Measurements from ENCODE around the gene WDR41.

DNA sequence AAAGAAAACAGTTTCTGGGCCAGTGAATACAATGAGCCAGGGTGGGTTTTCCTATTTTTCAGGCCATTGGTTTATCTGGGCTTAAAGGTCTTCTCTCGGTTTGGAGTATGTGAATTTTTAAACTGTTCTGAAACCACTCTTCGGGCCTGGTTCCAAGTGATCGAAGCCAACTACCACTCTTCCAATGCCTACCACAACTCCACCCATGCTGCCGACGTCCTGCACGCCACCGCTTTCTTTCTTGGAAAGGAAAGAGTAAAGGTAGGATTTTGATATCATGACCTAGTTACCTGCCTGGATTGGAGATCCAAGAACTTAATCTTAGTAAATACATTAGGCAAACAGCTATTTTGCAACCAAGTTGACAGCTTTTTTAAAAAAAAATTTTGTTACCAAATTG is 79.1 kb downstream of the WDR41 start:
- TF ChIP-seq, protein P1, sequence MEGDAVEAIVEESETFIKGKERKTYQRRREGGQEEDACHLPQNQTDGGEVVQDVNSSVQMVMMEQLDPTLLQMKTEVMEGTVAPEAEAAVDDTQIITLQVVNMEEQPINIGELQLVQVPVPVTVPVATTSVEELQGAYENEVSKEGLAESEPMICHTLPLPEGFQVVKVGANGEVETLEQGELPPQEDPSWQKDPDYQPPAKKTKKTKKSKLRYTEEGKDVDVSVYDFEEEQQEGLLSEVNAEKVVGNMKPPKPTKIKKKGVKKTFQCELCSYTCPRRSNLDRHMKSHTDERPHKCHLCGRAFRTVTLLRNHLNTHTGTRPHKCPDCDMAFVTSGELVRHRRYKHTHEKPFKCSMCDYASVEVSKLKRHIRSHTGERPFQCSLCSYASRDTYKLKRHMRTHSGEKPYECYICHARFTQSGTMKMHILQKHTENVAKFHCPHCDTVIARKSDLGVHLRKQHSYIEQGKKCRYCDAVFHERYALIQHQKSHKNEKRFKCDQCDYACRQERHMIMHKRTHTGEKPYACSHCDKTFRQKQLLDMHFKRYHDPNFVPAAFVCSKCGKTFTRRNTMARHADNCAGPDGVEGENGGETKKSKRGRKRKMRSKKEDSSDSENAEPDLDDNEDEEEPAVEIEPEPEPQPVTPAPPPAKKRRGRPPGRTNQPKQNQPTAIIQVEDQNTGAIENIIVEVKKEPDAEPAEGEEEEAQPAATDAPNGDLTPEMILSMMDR (IDR thresholded peaks at IDR 0.05), result no peak
- TF ChIP-seq, protein P2, sequence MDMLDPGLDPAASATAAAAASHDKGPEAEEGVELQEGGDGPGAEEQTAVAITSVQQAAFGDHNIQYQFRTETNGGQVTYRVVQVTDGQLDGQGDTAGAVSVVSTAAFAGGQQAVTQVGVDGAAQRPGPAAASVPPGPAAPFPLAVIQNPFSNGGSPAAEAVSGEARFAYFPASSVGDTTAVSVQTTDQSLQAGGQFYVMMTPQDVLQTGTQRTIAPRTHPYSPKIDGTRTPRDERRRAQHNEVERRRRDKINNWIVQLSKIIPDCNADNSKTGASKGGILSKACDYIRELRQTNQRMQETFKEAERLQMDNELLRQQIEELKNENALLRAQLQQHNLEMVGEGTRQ (CRISPR knock-in tag; IDR thresholded peaks at IDR 0.05), result no peak
- TF ChIP-seq ZNF416 (CRISPR knock-in tag; IDR thresholded peaks at IDR 0.05), result no peak
- TF ChIP-seq, protein P3, sequence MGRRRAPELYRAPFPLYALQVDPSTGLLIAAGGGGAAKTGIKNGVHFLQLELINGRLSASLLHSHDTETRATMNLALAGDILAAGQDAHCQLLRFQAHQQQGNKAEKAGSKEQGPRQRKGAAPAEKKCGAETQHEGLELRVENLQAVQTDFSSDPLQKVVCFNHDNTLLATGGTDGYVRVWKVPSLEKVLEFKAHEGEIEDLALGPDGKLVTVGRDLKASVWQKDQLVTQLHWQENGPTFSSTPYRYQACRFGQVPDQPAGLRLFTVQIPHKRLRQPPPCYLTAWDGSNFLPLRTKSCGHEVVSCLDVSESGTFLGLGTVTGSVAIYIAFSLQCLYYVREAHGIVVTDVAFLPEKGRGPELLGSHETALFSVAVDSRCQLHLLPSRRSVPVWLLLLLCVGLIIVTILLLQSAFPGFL (CRISPR knock-in tag; IDR thresholded peaks at IDR 0.05; ENCODE audit: borderline replicate concordance), result no peak
- TF ChIP-seq, protein P4, sequence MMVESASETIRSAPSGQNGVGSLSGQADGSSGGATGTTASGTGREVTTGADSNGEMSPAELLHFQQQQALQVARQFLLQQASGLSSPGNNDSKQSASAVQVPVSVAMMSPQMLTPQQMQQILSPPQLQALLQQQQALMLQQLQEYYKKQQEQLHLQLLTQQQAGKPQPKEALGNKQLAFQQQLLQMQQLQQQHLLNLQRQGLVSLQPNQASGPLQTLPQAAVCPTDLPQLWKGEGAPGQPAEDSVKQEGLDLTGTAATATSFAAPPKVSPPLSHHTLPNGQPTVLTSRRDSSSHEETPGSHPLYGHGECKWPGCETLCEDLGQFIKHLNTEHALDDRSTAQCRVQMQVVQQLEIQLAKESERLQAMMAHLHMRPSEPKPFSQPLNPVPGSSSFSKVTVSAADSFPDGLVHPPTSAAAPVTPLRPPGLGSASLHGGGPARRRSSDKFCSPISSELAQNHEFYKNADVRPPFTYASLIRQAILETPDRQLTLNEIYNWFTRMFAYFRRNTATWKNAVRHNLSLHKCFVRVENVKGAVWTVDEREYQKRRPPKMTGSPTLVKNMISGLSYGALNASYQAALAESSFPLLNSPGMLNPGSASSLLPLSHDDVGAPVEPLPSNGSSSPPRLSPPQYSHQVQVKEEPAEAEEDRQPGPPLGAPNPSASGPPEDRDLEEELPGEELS (CRISPR knock-in tag; IDR thresholded peaks at IDR 0.05), result no peak
- TF ChIP-seq ZNF121 (CRISPR knock-in tag; IDR thresholded peaks at IDR 0.05), result no peak
- TF ChIP-seq, protein P5, sequence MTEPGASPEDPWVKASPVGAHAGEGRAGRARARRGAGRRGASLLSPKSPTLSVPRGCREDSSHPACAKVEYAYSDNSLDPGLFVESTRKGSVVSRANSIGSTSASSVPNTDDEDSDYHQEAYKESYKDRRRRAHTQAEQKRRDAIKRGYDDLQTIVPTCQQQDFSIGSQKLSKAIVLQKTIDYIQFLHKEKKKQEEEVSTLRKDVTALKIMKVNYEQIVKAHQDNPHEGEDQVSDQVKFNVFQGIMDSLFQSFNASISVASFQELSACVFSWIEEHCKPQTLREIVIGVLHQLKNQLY (CRISPR knock-in tag; IDR thresholded peaks at IDR 0.05), result no peak
- no peak for TF ChIP-seq MYBL2 (CRISPR knock-in tag; IDR thresholded peaks at IDR 0.05)
- TF ChIP-seq, protein P6, sequence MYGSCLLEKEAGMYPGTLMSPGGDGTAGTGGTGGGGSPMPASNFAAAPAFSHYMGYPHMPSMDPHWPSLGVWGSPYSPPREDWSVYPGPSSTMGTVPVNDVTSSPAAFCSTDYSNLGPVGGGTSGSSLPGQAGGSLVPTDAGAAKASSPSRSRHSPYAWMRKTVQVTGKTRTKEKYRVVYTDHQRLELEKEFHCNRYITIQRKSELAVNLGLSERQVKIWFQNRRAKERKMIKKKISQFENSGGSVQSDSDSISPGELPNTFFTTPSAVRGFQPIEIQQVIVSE (CRISPR knock-in tag; IDR thresholded peaks at IDR 0.05; ENCODE audit: borderline replicate concordance), result no peak
- TF ChIP-seq, protein P7, sequence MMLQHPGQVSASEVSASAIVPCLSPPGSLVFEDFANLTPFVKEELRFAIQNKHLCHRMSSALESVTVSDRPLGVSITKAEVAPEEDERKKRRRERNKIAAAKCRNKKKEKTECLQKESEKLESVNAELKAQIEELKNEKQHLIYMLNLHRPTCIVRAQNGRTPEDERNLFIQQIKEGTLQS (CRISPR knock-in tag; conservative IDR thresholded peaks at IDR 0.05), result no peak
- no peak for TF ChIP-seq NFE2L1 (CRISPR knock-in tag; IDR thresholded peaks at IDR 0.05)
